ENCODE data around the gene DDX42.
"Not testable (repeated sequence)": the region's sequence is repeated elsewhere in the genome, so short reads cannot be mapped to it uniquely, and the experiment has no call there.

DDX42 gene

DNA sequence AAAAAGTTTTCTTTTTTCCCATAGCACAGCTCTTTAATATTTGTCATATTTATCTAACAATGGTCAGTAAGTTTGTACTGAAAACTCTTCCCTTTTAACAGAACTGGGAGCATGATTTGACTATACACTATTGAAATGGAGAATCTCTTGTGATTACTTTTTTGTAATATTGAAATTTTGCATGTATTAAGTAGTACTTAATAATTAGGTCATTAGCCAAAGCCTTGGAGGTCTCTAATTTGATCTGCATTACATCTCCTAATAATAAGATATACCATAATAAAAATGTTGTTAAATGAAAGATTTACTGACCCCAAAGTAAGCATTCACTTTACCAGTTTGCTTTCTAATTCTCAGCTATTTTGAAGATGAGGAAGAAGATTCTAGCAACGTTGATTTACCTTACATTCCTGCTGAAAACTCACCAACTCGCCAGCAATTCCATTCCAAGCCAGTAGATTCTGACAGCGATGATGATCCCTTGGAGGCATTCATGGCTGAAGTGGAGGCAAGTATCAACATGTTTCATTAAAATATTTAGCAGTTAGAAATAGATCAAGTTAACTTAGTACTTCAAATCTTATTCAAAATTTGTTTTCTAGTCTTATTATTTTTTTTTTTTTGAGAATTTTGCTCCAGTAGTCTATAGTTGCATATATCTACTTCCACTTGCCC lies 18.2 kb downstream of the DDX42 start:
- H3K4me3 ChIP-seq (ENCODE audit: low read length) = no peak overlapping the region
- no peak for DNase-seq (ENCODE audit: low read depth)
- TF ChIP-seq, protein P1, sequence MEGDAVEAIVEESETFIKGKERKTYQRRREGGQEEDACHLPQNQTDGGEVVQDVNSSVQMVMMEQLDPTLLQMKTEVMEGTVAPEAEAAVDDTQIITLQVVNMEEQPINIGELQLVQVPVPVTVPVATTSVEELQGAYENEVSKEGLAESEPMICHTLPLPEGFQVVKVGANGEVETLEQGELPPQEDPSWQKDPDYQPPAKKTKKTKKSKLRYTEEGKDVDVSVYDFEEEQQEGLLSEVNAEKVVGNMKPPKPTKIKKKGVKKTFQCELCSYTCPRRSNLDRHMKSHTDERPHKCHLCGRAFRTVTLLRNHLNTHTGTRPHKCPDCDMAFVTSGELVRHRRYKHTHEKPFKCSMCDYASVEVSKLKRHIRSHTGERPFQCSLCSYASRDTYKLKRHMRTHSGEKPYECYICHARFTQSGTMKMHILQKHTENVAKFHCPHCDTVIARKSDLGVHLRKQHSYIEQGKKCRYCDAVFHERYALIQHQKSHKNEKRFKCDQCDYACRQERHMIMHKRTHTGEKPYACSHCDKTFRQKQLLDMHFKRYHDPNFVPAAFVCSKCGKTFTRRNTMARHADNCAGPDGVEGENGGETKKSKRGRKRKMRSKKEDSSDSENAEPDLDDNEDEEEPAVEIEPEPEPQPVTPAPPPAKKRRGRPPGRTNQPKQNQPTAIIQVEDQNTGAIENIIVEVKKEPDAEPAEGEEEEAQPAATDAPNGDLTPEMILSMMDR (conservative IDR thresholded peaks at IDR 0.05; ENCODE audit: low read length) = no peak

DNA sequence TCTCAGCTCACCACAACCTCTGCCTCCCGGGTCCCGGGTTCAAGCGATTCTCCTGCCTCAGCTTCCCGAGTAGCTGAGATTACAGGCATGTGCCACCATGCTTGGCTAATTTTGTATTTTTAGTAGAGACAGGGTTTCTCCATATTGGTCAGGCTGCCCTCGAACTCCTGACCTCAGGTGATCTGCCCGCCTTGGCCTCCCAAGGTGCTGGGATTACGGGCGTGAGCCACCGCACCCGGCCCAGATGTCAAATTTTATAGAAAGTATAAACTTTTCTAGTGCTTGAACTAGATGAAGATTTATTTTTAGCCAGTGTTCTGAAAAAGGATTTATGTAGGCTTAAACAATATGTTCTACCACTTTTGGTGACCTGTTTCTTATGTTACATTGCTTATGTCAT lies 22.4 kb downstream of the DDX42 start:
- H3K4me3 ChIP-seq (ENCODE audit: low read length); DNase-seq (ENCODE audit: low read depth): not testable (repeated sequence)

GRCh38 chr17:63798572-63799106 lies 24.7 kb downstream of the DDX42 start:
- TF ChIP-seq, protein P1 (conservative IDR thresholded peaks at IDR 0.05; ENCODE audit: low read length) = no peak
- no peak overlapping the region for H3K4me3 ChIP-seq (ENCODE audit: low read length)
- DNase-seq (ENCODE audit: low read depth) = peak; percentile 29

DNA sequence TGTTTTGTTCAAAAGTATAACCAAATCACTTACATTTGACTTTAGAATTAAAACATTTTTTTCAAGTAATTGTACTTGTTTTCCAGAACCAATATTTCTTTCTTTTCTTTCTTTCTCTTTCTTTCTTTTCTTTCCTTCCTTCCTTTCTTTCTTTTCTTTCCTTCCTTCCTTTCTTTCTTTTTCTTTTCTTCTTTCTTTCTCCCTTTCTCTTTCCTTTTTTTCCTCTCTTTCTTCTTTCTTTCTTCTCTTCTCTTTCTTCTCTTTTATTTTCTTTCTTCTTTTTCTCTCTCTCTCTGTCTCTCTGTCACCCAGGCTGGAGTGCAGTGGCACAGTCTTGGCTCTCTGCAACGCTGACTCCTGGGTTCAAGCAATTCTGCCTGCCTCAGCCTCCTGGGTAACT lies 26.8 kb downstream of the DDX42 start:
- no peak for DNase-seq (ENCODE audit: low read depth)
- no peak overlapping the region for H3K4me3 ChIP-seq (ENCODE audit: low read length)
- TF ChIP-seq, protein P1 (conservative IDR thresholded peaks at IDR 0.05; ENCODE audit: low read length) = no peak

DNA sequence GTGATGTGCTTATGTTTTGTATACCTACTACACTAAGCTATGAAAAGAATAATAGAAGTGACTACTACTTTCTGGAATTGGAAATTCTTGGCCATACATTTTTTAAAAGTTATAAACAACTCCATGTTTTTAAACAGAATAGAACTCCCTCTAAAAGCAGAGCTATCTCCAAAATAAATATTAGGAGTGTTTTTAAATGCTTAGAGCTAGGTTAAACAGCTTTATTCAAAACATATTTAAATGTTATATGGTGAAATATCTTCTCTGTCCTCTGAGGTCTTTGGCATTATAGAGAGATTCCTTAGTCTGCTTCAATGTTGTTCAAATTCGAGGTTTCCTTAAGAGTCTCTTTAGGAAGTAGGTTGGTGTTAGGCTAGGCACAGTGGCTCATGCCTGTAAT lies 30.4 kb downstream of the DDX42 start:
- TF ChIP-seq, protein P1 (conservative IDR thresholded peaks at IDR 0.05; ENCODE audit: low read length) = no peak

GRCh38 chr17:63805591-63805990 lies 31.6 kb downstream of the DDX42 start:
- TF ChIP-seq, protein P1 (conservative IDR thresholded peaks at IDR 0.05; ENCODE audit: low read length) = no peak
- no peak overlapping the region for H3K4me3 ChIP-seq (ENCODE audit: low read length)
- no peak for DNase-seq (ENCODE audit: low read depth)

More for the DNA sequence above, 30.4 kb downstream of the DDX42 start:
- no peak overlapping the region for H3K4me3 ChIP-seq (ENCODE audit: low read length)
- no peak for DNase-seq (ENCODE audit: low read depth)

DNA sequence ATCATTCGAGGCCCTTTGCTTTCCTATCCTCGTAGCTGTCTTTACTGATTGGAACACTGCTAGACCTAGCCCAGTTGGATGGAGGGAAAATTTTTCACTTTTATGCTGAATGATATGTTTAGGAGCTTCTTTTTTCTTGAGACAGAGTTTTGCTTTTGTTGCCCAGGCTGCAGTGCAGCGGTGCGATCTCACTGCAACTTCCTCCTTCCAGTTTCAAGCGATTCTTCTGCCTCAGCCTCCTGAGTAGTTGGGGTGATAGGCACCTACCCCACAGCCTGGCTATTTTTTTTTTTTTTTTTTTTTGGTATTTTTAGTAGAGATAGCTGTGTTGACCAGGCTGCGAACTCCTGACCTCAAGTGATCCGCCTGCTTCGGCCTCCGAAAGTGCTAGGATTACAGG lies 36.0 kb downstream of the DDX42 start:
- no peak overlapping the region for H3K4me3 ChIP-seq (ENCODE audit: low read length)
- no peak for DNase-seq (ENCODE audit: low read depth)
- TF ChIP-seq, protein P1 (conservative IDR thresholded peaks at IDR 0.05; ENCODE audit: low read length) = no peak

All from AG10803 (cell line).